GM21786 (cell line): ENCODE measurements around the gene SLC39A5.
"Not testable (repeated sequence)": the region's sequence is repeated elsewhere in the genome, so short reads cannot be mapped to it uniquely, and the experiment has no call there.

Experiments used
- ATAC-seq: cut with Tn5 transposase; IDR thresholded peaks from one replicate; pipeline ENCODE4 v1.9.1; 2021; ENCODE audit not compliant: unreplicated experiment

Gene SLC39A5, protein sequence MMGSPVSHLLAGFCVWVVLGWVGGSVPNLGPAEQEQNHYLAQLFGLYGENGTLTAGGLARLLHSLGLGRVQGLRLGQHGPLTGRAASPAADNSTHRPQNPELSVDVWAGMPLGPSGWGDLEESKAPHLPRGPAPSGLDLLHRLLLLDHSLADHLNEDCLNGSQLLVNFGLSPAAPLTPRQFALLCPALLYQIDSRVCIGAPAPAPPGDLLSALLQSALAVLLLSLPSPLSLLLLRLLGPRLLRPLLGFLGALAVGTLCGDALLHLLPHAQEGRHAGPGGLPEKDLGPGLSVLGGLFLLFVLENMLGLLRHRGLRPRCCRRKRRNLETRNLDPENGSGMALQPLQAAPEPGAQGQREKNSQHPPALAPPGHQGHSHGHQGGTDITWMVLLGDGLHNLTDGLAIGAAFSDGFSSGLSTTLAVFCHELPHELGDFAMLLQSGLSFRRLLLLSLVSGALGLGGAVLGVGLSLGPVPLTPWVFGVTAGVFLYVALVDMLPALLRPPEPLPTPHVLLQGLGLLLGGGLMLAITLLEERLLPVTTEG

DNA sequence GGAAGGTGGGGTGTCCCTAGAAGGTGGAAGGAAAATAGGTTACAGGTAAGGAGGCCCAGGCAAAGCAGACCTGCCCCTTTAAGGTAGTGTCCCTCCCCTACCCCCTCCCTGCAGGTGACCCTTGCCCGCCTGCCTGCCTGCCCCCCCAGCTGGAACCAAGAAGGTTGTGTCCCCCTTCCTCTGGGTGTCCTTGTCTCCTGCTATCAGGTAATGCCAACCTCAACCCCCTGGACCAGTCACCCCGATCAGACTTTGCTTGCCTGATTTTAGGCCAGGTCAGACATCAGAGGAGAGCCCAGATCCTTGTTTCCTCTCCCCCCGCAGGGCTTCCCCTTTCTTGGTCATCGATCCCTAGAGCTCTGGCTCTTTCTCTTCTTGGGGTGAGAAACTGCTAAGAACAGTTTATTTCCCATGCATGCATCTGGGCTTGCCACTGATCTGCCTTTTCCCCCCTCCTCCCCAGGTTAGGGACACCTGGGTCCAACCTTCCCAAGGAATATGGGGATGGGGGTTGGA, at the start of gene SLC39A5:
SLC39A5 (plus strand) TSS at position 136 of the 516 bp plus-strand sequence. CDS start 1,224 bp downstream, outside the sequence.
- no peak for ATAC-seq

DNA sequence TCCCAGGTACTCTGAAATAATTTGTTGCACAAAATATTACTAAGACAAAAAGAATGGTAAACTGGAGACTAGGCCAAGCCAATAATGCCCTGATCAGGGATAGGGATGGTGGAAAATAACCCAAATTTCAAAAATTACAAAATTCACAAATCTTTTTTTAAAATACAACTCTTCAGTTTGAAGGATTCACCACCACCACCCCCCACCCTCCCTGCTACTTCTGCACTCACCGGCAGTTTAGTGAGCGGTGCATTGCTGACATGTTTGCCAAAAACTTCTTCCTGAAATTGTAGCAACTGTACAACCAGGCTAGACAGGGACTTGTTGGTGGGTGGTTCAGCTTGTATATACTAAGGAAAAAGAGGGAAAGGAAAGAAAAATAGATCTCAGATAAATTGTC, 42.9 kb upstream of the SLC39A5 start:
- ATAC-seq, result no peak

- no peak for ATAC-seq
Measured at GRCh38 chr12:56188131-56188777, 41.6 kb upstream of the SLC39A5 start.

DNA sequence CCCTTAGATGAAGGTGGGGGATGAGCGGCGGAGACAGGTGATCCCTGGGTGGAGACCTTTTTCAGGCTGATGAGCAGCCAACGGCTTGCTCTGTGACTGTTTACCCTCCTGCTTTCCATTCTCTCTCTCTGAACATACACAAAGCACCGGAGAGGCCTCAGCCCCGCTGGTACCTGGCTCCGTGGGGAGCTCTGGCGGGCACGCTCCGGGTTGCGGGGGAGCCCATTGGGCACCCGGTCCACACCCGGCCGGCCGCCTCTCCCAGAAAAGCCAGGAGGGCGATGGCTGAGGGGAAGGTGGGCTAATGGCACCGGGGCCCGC, 41.1 kb upstream of the SLC39A5 start:
- no peak for ATAC-seq

DNA sequence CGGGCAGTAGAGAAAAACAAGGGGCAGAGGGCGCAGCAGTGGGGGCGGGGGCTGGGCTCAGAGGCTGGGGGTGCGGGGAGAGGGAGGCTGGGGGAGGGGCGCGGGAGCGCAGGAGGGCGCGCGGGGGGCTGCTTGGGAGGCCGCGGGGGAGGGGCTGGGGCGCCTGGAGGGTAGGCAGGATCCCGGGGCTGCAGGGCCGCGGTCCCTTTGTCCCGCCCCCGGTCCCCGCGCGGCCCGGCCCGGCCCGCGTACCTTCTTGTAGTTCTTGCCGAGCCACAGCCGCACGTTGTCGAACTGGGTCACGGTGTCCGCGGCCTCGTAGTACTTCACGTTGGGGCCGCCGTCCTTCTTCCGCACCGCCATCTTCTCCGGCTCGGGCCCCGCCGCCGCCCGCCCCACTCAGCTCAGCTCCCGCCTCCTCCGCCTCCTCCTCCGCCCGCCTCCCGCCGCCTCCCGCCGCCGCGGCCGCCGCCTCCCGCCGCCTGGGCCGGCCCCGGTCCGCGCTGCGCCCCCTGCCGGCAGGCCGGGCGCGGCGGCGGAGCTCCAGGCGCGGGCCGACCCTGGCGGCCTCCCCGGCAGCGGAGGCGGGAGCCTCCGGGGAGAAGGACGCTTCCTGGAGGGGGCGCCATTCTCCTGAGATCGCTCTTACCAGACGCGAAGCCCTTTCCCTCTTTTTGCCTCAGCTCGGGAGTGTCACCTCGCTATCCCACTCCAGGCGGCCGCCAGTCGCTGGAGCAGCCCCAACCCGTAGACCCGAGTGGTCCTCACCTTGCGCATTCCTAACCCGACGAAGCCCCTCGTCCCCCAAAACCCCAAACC, 40.5 kb upstream of the SLC39A5 start, which contains the start of gene SMARCC2:
SMARCC2 (minus strand) TSS at position 385 of the 819 bp plus-strand sequence; CDS start at position 363, 22 bp downstream.
- ATAC-seq, result peak; percentile 57

DNA sequence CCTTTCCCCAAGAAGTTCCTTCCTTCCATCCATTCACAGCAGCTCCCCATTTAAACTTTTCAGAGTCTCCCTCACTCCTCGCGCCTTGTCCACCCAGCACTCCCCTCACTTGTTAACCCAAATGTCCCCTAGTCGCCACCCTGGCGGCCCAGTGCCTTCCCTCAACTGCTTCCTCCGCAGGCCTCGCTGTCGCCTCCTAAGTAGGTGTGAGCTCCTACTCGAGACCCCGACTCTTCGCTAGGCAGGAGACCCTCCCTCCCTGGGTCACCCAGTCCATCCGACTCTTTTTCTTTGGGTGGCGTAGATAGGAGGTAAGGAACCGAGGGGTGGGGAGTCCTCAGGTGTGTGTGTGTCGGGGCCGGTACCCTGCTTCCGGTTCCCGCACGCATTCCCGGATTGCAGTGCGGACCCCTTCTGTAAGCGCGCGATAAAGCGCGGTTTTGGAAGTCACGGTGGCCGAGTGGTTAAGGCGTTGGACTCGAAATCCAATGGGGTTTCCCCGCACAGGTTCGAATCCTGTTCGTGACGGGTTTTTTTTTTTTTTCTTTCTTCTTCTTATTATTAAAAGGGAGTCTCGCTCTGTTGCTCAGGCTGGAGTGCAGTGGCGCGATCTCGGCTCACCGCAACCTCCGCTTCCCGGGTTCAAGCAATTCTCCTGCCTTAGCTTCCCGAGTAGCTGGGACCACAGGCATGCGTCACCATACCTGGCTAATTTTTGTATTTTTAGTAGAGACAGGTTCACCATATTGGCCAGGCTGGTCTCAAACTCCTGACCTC, 39.7 kb upstream of the SLC39A5 start:
- peak; percentile 39 for ATAC-seq

DNA sequence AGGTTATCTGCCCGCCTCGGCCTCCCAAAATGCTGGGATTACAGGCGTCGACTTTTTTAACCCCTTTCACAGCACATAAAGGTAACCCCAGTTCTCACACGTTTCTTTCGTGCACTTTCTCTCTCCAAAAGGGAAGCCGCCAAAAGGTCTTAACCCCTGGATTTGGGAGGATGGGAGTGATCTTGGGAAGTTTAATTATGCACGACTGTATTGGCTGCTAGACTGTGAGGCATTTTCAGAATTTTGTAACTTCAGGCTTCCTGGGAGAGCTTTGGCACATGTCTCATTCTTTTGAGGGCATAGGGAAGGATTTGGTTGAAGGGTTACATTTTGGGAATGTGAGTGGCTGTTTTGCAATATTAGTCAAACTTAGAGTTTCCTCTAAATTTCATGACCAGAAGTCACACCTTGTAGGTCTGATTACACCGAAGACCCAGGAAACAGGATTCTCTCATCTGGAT, 39.1 kb upstream of the SLC39A5 start:
- ATAC-seq, result no peak

DNA sequence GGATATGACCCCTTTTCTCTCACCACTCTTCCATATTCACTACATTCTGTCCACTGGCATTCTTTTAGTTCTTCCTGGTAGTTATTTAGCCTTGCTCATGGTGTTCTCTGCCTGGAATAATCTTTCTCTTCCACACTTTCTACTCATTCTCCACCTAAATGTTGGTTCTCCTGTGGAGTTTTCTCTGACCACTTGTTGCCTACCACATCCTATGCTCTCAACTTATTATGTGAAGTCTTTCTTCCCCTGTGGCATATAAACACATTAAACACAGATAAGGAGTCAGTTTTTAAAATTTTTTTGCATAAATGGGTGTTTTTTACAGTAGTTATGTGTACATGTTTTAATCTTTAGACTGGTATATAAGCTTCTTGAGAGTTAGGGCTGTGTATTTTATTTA, 37.3 kb upstream of the SLC39A5 start:
- ATAC-seq, result no peak

- ATAC-seq, result no peak
Measured at GRCh38 chr12:56193025-56193578, 36.7 kb upstream of the SLC39A5 start.

DNA sequence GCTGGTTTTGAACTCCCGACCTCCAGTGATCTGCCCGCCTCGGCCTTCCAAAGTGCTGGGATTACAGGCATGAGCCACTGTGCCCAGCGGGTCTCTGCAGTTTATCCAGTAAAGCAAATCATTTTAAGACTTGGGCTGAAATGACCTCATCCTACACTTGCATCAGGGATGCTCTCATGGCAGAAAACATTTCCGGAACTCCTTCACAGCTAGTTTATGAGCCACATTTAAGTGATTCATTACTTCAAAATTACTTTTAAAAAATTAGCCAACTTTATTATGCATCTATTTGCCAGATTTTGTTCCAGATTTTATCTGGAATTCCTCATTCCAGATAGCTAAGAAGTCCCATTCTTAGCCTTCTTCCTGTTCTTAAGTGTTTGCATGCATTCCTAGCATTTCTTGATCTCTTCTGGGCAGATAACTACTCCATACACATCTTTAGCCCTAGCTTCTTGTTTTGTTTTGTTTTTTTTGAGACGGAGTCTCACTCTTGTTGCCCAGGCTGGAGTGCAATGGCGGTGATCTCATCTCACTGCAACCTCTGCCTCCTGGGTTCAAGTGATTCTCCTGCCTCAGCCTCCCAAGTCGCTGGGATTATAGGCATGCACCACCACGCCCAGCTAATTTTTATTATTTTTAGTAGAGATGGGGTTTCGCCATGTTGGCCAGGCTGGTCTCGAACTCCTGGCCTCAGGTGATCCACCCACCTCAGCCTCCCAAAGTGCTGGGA, 32.9 kb upstream of the SLC39A5 start:
- not testable (repeated sequence) for ATAC-seq

DNA sequence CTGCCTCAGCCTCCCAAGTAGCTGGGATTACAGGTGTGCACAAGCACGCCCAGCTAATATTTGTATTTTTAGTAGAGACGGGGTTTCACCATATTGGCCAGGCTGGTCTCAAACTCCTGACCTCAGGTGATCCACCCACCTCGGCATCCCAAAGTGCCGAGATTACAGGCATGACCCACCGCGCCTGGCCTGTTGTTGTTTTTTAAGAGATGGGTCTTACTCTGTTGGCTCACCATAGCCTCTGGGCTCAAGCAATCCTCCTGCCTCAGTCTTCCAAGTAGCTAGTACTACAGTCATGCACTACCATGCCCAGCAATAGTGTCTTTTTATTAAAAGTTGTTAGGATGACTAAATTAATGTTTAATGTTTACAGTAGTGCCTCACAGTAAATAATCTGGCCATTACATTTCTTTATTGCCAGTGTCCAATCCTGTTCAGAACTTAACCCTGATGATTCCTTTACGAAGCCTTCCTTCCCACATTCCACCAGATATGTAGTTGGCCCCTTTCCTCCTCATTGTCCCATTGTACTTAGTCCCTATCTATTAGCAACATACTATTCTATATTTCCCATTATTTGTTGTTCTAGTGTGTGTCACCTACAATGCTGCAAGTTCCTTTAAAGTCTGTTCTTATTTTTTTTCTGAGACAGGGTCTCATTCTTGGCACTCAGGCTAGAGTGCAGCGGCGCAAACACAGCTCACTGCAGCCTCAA, 31.8 kb upstream of the SLC39A5 start:
- ATAC-seq, result no peak

GRCh38 chr12:56198836-56199235, 31.0 kb upstream of the SLC39A5 start:
- no peak for ATAC-seq

DNA sequence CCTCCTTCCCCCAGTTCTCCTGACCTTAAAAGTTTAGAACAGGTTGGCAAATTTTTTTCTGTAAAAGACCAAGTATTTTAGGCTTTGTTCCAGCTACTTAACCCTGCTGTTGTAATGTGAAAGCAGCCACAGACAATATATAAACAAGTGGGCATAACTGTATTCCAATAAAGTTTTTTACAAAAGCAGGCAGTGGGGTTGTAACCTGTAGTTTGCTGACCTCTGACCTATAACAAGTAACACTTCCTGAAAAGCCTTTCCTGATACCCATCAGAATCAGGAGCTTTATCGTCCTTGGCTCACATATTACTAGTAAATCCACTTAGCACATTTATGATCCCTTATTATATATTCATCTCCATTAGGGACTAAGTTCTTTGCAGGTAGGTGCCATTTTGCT, 27.5 kb upstream of the SLC39A5 start:
- no peak for ATAC-seq

DNA sequence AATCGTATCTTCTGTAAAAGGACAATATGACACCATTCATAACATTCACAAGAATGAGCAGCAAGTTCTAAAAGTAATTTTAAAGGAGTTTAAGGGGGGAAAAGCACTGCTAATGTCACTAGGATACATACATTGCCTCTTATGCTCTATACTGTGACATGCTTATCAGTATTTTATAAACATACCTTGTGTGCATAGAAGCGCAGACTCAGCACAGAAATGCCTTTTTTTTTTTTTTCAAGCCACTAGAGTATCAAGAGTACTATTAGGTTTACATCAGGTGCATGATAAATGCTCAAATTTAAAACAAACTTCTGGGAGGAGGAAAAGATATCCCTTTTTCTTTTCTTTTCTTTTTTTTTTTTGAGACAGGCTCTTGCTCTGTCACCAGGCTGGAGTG, 27.0 kb upstream of the SLC39A5 start:
- ATAC-seq, result no peak

DNA sequence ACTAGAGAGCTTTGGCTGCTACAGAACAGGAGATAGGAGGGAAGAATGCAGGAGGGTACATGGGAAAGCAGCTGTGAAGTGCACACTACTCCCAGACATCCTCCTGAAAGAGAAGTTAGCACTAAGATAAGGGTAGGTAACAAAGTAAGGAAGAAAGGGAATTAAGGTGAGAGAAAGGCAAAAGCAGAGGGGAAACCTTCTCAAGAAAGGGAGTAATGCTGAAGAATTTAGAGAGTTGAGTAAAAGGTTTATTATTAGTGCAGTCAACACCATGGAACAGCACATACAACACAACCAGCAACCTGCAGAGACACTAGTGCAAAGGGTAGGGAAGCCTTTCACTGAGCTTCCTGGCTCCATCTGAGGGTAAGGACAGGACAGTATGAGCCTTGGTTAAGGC, 25.6 kb upstream of the SLC39A5 start:
- ATAC-seq, result no peak

DNA sequence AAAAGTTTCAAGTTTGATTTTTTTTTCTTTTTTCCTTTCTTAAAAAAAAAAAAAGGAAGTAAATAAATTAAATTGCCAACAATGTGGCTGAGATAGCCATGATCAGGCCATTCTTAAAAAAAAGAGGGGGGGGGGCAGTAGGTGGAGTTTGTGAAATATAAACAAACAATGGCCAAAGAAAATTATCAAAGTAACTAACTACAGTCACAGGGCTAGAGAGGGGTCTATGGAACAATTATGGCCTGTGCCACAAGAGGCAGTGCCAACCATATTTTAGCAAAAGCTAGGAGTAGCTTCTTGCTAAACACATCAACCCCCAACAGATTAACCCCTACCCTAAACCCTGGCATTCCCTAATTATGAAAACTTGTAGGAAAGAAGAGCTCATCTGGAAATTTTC, 24.4 kb upstream of the SLC39A5 start:
- ATAC-seq, result no peak

GRCh38 chr12:56206452-56207166, 23.2 kb upstream of the SLC39A5 start:
- no peak for ATAC-seq

- no peak for ATAC-seq
Measured at GRCh38 chr12:56208006-56208405, 21.8 kb upstream of the SLC39A5 start.
